C4-2B (cell line): Measurements from ENCODE around the gene NPSR1.

Source experiments
- ZFX ChIP-seq: fragments of 450-650 bp; IDR thresholded peaks from 2 replicates; pipeline ENCODE4 v1.6.1; 2017
- TF ChIP-seq, protein P1 (sequence below): fragments of 450-650 bp; conservative IDR thresholded peaks from 2 replicates; pipeline ENCODE4 v1.5.1; 2017; ENCODE audit warnings: mild to moderate bottlenecking

GRCh38 chr7:34656041-34656440 is 2.0 kb upstream of the NPSR1 start:
- TF ChIP-seq, protein P1, sequence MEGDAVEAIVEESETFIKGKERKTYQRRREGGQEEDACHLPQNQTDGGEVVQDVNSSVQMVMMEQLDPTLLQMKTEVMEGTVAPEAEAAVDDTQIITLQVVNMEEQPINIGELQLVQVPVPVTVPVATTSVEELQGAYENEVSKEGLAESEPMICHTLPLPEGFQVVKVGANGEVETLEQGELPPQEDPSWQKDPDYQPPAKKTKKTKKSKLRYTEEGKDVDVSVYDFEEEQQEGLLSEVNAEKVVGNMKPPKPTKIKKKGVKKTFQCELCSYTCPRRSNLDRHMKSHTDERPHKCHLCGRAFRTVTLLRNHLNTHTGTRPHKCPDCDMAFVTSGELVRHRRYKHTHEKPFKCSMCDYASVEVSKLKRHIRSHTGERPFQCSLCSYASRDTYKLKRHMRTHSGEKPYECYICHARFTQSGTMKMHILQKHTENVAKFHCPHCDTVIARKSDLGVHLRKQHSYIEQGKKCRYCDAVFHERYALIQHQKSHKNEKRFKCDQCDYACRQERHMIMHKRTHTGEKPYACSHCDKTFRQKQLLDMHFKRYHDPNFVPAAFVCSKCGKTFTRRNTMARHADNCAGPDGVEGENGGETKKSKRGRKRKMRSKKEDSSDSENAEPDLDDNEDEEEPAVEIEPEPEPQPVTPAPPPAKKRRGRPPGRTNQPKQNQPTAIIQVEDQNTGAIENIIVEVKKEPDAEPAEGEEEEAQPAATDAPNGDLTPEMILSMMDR = no peak
- no peak for TF ChIP-seq ZFX
